GM20431 (cell line): Measurements from ENCODE around the gene PTPRK.

ENCODE experiments used
- in situ Hi-C: fragments of 300-500 bp; cut with MseI, MboI; formaldehyde crosslinking; loops from one replicate; pipeline ENCODE4 v1.15.0; 2020; ENCODE audit warnings: low sequenced_read_pairs; ENCODE audit not compliant: unreplicated experiment

Gene PTPRK

DNA sequence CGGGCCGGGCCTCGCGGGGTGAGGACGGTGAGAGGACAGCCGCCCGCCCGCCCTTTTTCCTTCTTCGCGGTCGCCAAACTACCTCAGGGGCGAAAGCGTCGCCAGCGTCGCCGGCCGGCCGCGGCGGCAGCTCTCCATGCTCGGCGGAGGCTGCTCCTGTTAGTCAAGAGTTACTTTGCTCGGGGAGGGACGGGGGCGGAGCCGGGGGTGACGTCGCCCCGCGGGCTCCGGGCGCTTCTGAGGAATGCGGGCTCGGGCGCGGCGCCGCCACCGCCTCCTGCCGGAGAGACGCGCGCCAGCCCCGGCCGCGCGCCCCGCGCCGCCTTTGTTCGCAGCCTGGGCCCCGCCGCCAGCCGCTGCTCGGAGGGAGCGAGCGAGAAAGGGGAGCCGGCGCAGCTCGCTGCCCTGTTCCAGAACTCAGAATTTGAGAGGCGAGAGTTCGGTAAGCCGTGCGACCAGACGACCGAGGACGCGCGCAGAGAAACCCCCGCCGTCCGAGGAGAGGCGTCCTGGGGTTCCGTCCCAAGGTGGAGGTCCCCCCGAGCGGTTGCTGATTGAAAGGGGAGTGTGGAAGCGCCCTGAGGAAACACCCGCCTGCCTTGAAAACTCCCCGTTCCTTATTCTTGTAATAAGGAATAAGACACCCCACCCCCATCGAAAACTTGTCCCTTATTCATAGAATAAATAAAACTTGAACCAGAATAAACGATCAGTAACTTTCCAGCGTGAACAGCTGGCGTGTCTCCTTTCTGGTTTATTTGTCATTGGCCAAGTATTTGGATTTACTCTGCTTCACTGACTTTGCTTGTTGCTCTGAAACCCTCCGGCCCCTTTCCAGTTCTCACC is at the start of gene PTPRK:
Gene PTPRK, minus strand, starts transcription at position 164 of the 846 bp plus-strand sequence. CDS start 241 bp downstream, outside the sequence.
- in situ Hi-C loops = loop anchor here (25.0 kb wide), 1 partner anchor 658 kb away; no protein-coding TSS in a partner anchor

GRCh38 chr6:128567029-128567428 is 46.6 kb upstream of the PTPRK start:
- in situ Hi-C loops = no loop called here

DNA sequence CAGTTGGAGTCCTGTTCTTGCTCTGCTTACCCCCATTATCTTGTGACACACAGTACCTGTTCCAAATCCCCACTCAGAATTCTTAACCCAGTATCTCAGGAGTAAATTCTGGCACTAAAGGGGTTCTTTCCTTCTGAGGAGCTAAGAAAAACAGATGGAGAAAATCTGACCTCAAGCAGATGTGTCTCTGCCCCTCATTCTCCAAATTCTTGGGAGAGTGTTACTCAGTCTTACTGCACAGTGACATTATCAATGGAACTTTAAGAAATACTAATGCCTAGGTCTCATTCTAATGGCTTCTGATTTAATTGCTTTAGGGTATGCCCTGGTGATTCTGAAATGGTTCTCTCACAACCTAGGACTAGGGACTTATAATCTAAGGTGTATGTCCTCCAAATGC is 40.6 kb upstream of the PTPRK start:
- in situ Hi-C loops = no loop called here

DNA sequence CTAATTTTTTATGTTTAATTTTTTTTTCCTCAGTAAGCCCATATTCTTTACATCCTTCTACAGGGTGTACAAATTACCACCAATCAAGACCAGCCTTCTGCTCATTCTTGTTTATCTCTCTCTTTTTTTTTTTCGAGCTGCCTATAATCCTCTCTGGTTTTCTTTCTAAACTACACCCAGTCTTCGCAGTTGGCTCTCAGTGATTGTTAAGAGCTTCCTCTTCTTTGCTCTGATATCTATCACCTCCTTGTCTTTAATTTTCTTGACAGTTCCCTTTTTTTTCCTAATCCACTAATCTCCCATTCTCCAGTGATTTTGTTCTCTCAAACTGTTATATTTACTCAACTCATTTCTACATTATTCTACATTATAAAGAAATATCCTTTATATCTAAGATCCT is 38.5 kb upstream of the PTPRK start:
- in situ Hi-C loops = no loop called here

- in situ Hi-C loops = no loop called here
These were observed 37.6 kb upstream of the PTPRK start for GRCh38 chr6:128558021-128558420.

GRCh38 chr6:128557081-128557480 is 36.7 kb upstream of the PTPRK start:
- in situ Hi-C loops = no loop called here

DNA sequence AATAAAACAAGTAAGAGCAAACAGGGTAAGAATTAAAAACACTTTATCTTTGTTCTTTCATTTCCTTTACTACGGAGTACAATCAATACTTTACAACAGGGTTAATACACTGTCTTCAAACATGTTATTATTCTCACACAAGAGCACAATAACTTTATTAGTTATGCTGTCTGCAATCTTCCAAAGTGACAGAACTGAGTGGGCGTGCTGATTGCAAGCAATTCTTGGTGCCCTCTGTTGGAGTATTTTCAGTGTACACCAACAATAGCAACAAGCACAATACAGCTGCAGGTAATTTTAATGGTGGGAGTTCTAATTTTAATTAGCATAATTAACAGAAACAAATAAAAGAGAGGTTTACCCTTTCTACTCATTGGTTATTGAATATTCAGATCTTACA is 33.9 kb upstream of the PTPRK start:
- in situ Hi-C loops = no loop called here

- in situ Hi-C loops = no loop called here
These were observed 20.9 kb upstream of the PTPRK start for GRCh38 chr6:128541261-128541660.

- in situ Hi-C loops = no loop called here
These were observed 18.4 kb upstream of the PTPRK start for GRCh38 chr6:128538763-128539162.

- in situ Hi-C loops = no loop called here
These were observed 12.4 kb upstream of the PTPRK start for GRCh38 chr6:128532827-128533226.

- in situ Hi-C loops = no loop called here
These were observed 11.7 kb upstream of the PTPRK start for GRCh38 chr6:128532136-128532535.

GRCh38 chr6:128531696-128532095 is 11.3 kb upstream of the PTPRK start:
- in situ Hi-C loops = no loop called here

- in situ Hi-C loops = no loop called here
These were observed 7.8 kb upstream of the PTPRK start for GRCh38 chr6:128528241-128528640.

- in situ Hi-C loops = no loop called here
These were observed 7.0 kb upstream of the PTPRK start for GRCh38 chr6:128527375-128527774.

DNA sequence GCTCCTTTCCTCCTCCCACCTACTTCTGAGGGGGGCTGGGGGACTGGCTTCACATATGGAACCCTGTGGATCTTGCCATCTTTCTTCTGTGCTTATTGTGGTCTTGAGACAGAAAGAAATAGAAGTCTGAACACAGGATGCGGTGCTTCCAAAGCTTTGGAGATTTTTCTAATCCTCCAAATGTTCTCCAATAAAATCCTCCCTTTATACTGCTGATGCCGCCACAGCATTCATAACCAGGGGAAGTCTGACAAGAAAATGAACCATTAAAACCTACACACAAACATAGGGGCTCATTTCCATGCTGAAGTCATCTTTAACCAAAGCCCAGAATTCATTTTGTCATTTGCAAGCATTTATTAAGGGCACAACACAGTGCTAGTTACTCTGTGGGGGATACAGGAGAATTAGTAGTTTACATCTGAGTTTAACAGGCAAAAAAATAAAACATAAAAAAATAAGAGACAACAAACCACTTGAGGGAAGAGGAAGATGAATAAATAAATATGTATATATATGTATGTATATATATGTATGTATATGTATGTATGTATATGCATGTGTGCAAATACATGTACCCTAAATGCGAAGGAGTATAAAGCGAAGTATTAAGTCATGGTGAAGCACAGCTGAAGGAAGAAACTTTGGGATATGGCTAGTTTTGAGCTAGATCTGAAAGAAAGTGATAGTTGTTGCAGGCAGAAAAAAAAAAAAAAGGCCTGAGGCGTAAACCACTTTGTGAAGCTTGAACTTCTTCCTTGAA is 5.9 kb upstream of the PTPRK start:
- in situ Hi-C loops = no loop called here

DNA sequence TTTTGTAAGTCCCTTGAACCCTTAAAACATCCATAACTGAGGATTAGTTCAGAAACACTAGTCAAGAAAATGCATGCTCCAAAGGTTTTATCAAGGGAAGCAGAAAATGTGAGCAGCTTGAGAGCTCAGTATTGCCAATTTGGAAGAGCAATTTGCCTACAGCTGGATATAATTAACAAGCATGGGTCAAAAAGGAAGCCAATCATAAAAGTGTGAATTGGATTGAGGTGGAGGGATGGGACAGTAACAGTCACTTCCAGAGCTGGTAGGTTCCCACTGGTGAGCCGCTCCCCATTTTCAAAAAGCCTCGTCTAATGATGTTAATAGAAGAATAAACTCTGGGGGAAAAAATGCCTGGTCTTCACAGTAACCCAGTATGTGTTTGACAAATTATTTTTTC is 5.0 kb upstream of the PTPRK start:
- in situ Hi-C loops = no loop called here

DNA sequence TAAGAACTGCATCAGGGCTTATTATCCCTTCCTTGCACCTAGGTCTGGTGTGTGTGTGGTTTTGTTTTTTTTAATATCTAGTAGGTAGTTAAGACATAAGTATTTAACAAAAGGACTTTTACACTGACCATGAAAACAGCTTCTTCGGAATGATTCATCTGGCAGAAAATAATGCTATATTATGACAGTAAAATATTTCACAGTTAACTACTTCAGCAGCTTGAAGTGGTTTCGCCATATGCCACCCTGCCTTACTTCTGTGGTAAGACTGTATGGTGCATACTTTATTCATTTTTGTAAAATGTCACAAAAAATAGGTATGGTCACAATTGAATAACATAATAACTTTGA is 858 bp upstream of the PTPRK start:
- in situ Hi-C loops = loop anchor here (25.0 kb wide), 1 partner anchor 659 kb away; no protein-coding TSS in a partner anchor

- in situ Hi-C loops = loop anchor here (25.0 kb wide), 1 partner anchor 658 kb away; no protein-coding TSS in a partner anchor
These were observed 416 bp downstream of the PTPRK start for GRCh38 chr6:128519931-128520435.

DNA sequence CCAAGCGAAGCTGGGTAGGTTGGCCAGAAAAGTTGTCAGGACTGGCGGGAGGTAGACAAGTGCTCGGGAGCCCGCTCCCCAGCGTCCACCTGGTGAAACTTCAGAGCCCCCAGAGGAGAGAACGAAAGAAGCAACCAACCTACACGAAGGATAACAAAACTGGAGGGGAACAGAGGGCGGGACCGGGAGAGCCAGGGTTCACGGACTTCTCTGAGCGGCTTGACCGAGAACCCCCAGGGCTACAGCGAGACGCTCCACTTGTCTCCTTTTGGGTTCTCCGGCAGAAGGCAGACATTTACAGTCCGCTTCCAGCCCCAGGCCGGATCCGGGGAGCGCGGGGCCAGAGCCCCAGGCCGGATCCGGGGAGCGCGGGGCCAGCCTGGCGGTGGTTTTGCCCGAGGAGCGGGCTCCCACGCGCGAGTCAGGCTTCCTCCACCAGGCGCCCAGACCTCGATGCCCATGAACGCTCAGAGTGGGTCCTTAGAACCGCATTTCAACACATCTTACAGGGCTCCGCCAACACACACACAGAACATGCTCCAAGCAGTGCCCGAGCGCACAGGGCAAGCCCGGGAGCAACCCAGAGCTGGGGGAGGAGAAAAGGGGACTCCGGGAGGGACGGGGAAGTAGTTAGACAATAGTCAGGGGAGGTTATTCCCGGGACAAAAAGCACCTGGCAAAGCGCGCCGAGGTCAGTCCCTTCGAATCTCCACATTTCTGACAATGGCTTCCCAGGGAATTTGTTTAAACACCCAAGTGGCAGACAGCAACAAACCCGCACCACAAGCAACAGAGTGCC is 1.1 kb downstream of the PTPRK start:
- in situ Hi-C loops = loop anchor here (25.0 kb wide), 1 partner anchor 657 kb away; no protein-coding TSS in a partner anchor
